ENCODE results near the gene ZNF609. TPM values are rescaled to one million over a fixed set of nuclear protein-coding genes. Genes with fewer than 3 reads are reported as not detected.

Gene ZNF609
- polyA plus RNA-seq, 1 donor from 2014 or later = 10.2 TPM

DNA sequence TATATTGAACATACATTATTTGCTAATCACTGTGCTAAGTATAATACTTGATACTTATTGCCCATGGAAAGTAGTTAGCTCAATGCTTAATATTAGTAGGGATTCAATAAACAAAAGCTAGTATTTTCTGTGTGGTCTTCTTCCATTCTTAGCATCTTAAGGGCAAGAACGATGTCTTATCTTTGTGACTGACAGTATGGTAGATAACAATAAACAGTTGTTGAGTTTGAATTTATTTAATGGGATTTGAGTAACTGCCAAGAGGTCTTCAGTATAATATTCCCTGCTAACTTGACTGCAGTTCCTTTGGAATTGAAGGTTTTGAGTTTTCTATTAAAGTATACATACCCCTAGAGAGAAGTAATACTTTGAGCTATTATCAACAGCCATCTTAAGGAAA, 70.1 kb downstream of the ZNF609 start:
- Mint-ChIP-seq H3K36me3 (peaks cover 11% of the 10 kb centered on the region), H3K9me3 (no peaks in the 10 kb centered on the region), H3K27me3 (no peaks in the 10 kb centered on the region), H3K27ac (no peak overlapping the region), H3K4me1 (peaks cover 24 to 31% (median 30%) of the 10 kb centered on the region in 3 donors), H3K4me3 (no peak overlapping the region)

DNA sequence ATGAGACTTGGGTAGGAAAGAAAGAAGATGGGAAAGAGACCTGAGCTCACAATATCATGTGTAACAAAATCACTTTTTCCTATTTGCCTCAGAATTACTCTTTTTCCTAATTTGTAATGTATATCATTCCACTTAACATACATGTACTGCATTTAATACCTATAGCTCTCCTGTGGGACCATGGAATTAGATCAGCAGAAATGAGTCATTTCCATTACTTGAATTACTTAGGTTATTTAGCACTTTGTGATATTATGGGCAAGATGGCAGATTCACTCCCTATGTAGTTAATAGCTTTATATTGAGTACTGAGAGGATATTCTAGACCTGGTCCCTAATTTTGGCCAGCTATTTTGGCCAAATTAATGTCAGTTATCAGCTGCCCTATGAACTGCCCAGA, 70.5 kb downstream of the ZNF609 start:
- H3K4me3 Mint-ChIP-seq = no peak overlapping the region
- H3K27ac Mint-ChIP-seq = no peak overlapping the region
- H3K4me1 Mint-ChIP-seq = peaks cover 27 to 34% (median 32%) of the 10 kb centered on the region in 3 donors
- H3K27me3 Mint-ChIP-seq = no peaks in the 10 kb centered on the region
- H3K36me3 Mint-ChIP-seq = peaks cover 11% of the 10 kb centered on the region
- H3K9me3 Mint-ChIP-seq = no peaks in the 10 kb centered on the region

DNA sequence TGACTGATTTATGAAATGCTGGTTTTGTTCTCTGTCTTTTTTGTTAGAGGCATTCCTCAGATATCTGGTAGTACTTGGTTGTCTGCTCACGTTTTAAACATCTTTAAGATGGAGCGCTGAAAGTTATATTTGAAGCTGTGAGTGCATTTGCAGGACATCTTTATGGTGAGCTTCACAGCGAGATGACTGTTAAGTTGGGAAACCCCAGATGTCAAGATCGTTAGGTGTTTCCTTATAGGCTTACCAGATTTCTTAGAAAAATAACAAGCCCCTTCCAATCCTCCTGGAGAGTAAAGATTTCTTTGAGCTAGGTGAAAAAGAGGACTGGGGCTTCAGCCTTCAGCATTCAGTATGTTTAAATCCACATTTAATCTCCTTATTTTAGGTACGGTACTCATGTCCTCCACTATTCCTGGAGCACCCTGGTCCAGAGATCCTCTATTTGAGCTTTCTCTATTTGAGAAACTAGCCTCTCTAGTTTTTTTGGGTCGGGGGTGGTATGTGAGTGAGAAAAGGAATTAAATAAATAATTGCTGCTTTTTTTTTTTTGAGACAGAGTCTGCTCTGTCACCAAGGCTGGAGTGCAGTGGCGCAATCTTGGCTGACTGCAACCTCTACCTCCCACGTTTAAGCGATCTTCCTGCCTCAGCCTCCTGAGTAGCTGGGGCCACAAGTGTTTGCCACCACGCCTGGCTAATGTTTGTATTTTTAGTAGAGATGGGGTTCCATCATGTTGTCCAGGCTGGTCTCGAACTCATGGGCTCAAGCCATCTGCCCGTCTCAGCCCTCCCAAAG, 72.3 kb downstream of the ZNF609 start:
- H3K4me1 Mint-ChIP-seq = peaks cover 30 to 33% (median 31%) of the 10 kb centered on the region in 3 donors
- H3K9me3 Mint-ChIP-seq = no peaks in the 10 kb centered on the region

DNA sequence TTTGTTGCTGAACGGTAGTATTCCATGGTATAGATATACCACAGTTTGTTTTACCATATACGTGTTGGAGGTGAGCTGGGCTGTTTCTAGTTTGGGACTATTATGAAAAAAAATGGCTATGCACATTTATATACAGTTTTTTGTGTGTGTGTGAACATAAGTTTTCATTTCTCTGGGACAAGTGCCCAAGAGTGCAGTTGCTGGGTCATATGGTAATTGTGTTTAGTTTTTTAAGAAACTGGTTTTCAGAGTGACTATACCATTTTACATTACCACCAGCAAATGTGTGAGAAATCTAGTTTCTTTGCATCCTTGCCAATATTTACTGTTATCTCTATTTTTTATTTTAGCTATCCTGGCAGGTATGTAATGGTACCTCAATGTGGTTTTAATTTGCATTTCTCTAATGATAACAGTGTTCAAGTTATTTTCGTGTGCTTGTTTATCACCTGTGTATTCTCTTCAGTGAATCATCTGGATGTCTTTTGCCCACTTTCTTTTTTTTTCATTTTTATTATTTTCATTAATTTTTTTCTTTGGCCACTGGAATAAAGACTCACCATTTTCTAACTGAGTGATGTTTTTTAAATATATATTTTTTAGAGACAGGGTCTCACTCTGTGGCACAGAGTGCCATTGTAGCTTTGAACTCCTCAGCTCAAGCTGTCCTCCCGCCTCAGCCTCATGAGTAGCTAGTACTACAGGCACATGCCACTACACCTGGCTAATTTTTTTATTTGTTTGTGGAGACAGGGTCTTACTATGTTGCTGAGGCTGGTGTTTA, 75.3 kb downstream of the ZNF609 start:
- Mint-ChIP-seq H3K9me3 (no peaks in the 10 kb centered on the region), H3K4me3 (peak overlapping the region in 1 of 4 donors; percentile 72), H3K27ac (peak overlapping the region in 1 of 3 donors; percentile 5), H3K4me1 (peaks cover 27 to 31% (median 28%) of the 10 kb centered on the region in 3 donors), H3K27me3 (no peaks in the 10 kb centered on the region), H3K36me3 (peaks cover 11% of the 10 kb centered on the region)

More for the DNA sequence above, 72.3 kb downstream of the ZNF609 start:
- Mint-ChIP-seq H3K27ac (no peak overlapping the region), H3K36me3 (peaks cover 11% of the 10 kb centered on the region), H3K4me3 (no peak overlapping the region), H3K27me3 (no peaks in the 10 kb centered on the region)

DNA sequence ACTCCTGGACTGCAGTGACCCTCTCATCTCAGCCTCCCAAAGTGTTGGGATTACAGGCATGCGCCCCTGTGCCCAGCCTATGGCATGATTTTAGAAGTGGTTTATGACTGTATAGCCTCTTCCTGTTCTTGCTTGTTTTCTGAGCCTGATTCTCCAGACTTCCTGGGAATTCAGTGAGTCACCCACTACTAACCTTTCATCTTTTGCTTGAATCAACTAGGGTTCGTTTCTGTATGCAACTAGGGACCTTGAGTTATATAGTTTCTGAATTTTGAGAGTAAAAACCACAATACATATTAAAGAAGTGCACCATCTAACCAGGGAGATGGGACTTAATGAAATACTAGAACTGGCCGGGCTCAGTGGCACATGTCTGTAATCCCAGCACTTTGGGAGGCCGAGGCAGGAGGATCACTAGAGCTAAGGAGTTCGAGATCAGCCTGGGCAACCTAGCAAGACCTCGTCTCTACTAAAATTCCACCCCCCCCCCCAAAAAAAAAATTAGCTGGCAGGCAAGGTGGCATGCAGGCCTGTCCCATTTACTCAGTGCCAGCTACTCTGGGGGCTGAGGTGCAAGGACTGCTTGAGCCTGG, 76.0 kb downstream of the ZNF609 start:
- Mint-ChIP-seq H3K9me3 (no peaks in the 10 kb centered on the region), H3K36me3 (peaks cover 11% of the 10 kb centered on the region), H3K4me1 (peaks cover 25 to 31% (median 27%) of the 10 kb centered on the region in 3 donors), H3K27ac (no peak overlapping the region), H3K4me3 (no peak overlapping the region), H3K27me3 (no peaks in the 10 kb centered on the region)

DNA sequence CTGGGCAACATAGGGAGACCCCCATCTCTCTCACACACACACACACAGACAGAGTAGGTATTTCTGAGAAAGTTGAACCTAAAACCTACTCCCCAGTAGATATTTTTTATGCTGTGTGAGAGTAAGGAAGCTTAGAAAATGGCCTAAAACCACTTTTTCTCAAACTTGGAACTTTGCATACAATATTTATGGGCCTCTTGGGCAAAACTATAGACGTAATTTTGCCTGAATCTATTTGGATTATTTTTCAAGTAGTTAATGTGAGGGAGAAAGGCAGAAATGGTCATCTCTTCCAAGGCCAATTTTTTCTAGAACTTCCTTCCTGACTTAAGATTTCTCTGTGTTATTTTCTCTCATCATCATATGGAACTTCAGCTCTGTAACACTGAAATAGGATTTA, 81.7 kb downstream of the ZNF609 start:
- Mint-ChIP-seq H3K36me3 (no peaks in the 10 kb centered on the region), H3K4me3 (no peak overlapping the region), H3K9me3 (no peaks in the 10 kb centered on the region), H3K4me1 (peaks cover 6 to 18% (median 14%) of the 10 kb centered on the region in 3 donors), H3K27ac (no peak overlapping the region), H3K27me3 (no peaks in the 10 kb centered on the region)

DNA sequence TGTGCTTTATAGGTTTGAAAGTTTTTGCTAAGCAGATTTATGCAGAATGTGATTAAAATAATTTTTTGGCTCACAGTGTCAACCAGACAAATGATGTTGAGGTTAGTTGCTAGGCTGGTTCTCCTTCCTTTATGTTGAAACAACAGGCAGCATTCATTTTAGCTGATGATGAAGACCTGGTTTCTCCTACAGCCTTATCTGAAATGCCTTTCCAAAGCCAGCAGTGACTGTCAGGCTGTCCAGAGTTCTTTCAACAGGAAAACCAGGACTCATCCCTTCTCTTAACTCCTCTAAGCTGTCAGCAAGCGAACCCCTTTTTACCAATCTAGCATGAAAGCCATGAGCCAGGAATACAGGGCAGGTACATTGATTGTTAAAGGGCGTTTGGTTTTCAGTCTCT, 84.1 kb downstream of the ZNF609 start:
- H3K9me3 Mint-ChIP-seq = no peaks in the 10 kb centered on the region
- H3K27me3 Mint-ChIP-seq = no peaks in the 10 kb centered on the region
- peak overlapping the region in 1 of 3 donors; percentile 53 for H3K27ac Mint-ChIP-seq
- H3K4me3 Mint-ChIP-seq = no peak overlapping the region
- H3K4me1 Mint-ChIP-seq = peaks cover 11 to 23% (median 21%) of the 10 kb centered on the region in 3 donors
- H3K36me3 Mint-ChIP-seq = peaks cover 3% of the 10 kb centered on the region

DNA sequence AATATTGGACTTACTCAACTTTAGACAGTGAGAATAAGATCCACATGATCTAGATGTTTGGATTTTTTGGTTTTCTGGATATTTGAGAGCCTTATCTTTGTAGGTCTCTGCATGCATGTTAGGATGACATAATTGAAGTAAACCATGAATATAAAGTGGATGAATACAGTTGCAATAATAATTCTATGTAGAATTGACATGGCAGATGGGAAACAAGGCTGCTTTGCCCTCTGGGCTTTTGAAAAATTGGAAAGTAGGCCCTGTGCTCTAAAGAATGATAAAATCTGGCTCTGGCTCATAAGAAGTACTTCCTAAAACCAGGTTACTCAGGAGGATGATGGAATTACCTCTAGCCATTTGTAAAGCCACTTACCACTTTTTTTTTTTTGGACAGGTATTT, 86.9 kb downstream of the ZNF609 start:
- peaks cover 8% of the 10 kb centered on the region for H3K36me3 Mint-ChIP-seq
- H3K27me3 Mint-ChIP-seq = no peaks in the 10 kb centered on the region
- peaks cover 12 to 20% (median 15%) of the 10 kb centered on the region in 3 donors for H3K4me1 Mint-ChIP-seq
- H3K27ac Mint-ChIP-seq = peak overlapping the region in 1 of 3 donors; percentile 5
- no peaks in the 10 kb centered on the region for H3K9me3 Mint-ChIP-seq
- H3K4me3 Mint-ChIP-seq = no peak overlapping the region

DNA sequence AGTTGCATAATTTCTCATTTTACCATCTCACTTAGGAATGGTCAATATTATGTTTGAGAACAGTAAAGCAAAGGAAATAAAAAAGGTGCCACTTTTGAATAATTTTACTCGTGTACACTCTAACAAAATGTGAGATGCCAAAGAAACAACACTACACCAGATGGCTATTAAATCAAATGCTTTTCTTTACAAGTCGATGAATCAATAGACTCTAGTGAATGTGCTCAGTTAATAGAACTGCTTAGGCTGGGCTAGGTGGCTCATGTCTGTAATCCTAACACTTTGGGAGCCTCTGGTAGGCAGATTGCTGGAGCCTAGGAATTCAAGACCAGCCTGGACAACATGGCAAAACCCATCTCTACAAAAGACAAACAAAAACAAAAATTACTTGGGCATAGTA, 87.9 kb downstream of the ZNF609 start:
- Mint-ChIP-seq H3K27me3 (no peaks in the 10 kb centered on the region), H3K27ac (no peak overlapping the region), H3K4me3 (no peak overlapping the region), H3K4me1 (peaks cover 14 to 21% (median 16%) of the 10 kb centered on the region in 3 donors), H3K9me3 (no peaks in the 10 kb centered on the region), H3K36me3 (peaks cover 8% of the 10 kb centered on the region)

DNA sequence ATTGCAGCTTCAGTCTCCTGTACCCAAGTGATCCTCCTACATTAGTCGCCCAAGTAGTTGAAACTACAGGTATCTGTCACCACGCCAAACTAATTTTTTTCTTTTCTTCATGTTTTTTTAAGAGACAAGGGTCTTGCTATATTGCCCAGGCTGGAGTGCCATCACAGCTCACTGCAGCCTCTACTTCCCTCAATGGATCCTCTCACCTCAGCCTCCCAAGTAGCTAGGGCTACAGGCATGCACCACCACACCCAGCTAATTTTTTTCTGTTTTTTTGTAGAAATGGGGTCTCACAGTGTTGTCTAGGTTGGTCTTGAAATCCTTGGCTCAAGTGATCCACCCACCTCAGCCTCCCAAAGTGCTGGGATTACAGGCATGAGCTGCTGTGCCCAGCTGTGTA, 89.5 kb downstream of the ZNF609 start:
- no peaks in the 10 kb centered on the region for H3K9me3 Mint-ChIP-seq

DNA sequence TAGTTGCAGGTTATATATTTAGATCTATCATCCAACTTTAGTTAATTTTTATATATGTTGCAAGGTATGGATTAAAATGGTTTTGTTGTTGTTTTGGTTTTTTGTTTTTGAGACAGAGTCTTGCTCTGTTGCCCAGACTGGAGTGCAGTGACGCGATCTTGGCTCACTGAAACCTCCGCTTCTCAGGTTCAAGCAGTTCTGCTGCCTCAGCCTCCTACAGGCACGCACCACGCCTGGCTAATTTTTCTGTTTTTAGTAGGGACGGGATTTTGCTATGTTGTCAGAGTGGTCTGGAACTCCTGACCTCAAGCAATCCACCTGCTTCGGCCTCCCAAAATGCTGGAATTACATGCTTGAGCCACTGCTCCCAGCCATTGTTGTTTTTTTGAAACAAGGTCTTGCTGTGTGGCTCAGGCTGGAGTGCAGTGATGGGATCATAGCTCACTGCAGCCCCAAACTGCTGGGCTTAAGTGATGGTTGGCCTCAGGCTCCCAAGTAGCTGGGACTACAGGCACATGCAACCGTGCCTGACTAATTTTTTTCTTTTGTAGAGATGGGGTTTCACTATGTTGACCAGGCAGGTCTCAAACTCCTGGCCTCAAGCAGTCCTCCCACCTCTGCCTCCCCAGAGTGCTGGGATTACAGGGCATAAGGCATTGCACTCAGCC, 92.0 kb downstream of the ZNF609 start:
- H3K27me3 Mint-ChIP-seq = no peaks in the 10 kb centered on the region
- no peak overlapping the region for H3K4me3 Mint-ChIP-seq
- H3K27ac Mint-ChIP-seq = no peak overlapping the region

More for the DNA sequence above, 89.5 kb downstream of the ZNF609 start:
- Mint-ChIP-seq H3K4me3 (peak overlapping the region in 1 of 4 donors; percentile 45), H3K36me3 (peaks cover 9% of the 10 kb centered on the region), H3K27me3 (no peaks in the 10 kb centered on the region), H3K27ac (peak overlapping the region in 1 of 3 donors; percentile 76), H3K4me1 (peaks cover 12 to 21% (median 14%) of the 10 kb centered on the region in 3 donors)

DNA sequence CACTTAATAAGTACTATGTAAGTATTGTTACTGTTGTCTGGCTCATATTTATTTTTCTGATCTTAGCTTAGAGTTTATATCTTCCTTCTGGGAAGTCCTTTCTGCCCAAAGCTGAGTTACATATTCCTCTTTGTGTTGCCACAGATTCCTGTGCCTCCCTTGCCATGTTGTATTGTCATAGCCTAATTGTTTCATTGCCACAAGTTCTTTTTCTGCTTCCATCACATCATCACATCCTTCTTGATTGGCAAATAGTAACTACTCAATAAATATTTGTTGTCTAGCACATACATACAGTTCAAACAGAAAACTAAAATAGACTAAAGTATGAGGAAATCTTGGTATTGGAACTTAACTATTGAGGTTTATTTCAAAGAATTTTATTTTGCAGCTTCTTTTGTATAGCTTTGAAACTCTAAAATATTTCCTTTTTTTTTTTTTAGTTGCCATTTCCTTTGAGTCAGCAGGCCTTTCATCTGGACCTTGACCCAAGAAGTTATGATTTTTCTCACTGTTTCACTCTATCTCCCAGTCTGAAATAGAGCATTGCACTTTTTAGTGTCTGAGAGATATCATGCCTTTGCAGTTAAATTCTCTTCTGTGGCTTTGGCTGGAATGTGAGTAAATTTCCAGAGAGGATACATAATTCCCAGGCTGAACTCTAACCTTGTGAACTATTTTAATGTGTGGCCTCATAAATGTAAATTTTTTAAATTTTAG, 98.2 kb downstream of the ZNF609 start:
- H3K36me3 Mint-ChIP-seq = peaks cover 2% of the 10 kb centered on the region
- no peaks in the 10 kb centered on the region for H3K9me3 Mint-ChIP-seq
- no peaks in the 10 kb centered on the region for H3K27me3 Mint-ChIP-seq
- H3K4me1 Mint-ChIP-seq = peaks cover 13 to 18% (median 17%) of the 10 kb centered on the region in 3 donors
- H3K4me3 Mint-ChIP-seq = no peak overlapping the region
- H3K27ac Mint-ChIP-seq = no peak overlapping the region

More for the DNA sequence above, 92.0 kb downstream of the ZNF609 start:
- no peaks in the 10 kb centered on the region for H3K9me3 Mint-ChIP-seq
- H3K36me3 Mint-ChIP-seq = peaks cover 9% of the 10 kb centered on the region
- H3K4me1 Mint-ChIP-seq = peaks cover 7 to 21% (median 8%) of the 10 kb centered on the region in 3 donors

DNA sequence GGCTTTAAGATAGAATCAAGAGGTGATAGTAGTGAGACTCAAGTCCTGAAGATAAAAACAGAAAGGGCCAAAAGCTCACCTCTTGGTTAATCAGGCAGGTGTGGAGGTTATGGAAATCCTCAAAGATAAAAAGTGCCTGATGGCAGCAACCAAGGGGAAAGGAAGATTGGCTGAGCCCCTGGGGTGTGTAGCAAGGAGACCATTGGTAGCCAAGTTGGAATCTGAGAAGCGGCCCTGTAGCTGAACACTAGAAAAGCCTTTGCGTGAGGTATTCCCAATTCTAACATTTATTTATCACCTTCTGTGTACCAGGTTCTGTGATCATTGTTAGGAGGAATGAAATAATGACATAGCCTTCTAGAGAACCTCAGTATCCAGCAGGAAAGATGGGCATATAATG, 98.9 kb downstream of the ZNF609 start:
- H3K4me3 Mint-ChIP-seq = no peak overlapping the region
- H3K27me3 Mint-ChIP-seq = no peaks in the 10 kb centered on the region
- no peaks in the 10 kb centered on the region for H3K36me3 Mint-ChIP-seq
- H3K27ac Mint-ChIP-seq = no peak overlapping the region
- H3K9me3 Mint-ChIP-seq = no peaks in the 10 kb centered on the region
- peaks cover 16 to 21% (median 17%) of the 10 kb centered on the region in 3 donors for H3K4me1 Mint-ChIP-seq

DNA sequence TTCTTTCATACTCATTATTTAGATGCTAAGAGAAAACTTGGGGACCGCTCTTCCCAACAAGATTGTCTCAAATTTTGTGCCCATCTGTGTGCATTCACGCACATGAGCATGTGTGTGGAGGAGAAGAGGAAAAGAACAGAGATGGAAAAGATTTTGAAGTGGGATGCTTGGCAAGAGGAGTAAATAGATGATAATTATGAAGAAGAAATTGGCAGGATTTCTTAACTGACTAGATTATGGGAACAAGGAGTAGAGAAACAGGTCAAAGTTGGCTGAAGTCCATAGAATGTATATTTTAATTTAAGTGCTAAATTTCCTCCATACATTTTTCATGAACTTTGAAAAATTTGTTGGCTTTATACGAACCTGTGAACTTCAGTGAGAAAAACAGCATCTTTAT, 100.1 kb downstream of the ZNF609 start:
- no peak overlapping the region for H3K4me3 Mint-ChIP-seq
- no peaks in the 10 kb centered on the region for H3K27me3 Mint-ChIP-seq
- no peaks in the 10 kb centered on the region for H3K9me3 Mint-ChIP-seq
- no peak overlapping the region for H3K27ac Mint-ChIP-seq
- H3K4me1 Mint-ChIP-seq = peaks cover 21 to 26% (median 23%) of the 10 kb centered on the region in 3 donors
- no peaks in the 10 kb centered on the region for H3K36me3 Mint-ChIP-seq
